ENCODE data around the gene MIEF1. TPM values are rescaled to one million over a fixed set of nuclear protein-coding genes. Genes with fewer than 3 reads are reported as not detected.

Gene MIEF1
- polyA plus RNA-seq, 1 of the 3 experiments (the other 2 are of a cell fraction), result 7.5 TPM

DNA sequence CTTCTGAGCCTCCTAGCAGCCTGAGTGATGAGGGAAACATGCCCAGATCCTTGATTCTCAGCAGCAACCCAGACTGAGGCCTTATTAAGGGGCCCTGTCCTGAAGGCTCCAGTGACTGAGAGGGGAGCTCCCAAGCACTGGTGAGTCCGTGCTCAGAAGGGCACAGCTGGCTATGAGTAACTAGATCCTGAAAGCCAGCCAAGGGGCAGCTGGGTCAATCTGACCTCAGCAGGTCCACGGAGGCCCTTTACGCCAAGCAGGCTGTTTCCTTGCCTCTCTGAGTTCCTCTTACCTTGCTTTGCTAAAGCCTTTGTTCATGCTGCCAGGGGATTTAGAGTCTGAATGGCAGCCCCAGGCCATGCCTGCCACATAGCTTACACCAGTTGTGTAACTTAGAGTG is 19.3 kb upstream of the MIEF1 start:
- no peak overlapping the region for H3K4me3 ChIP-seq (ENCODE audit: low read depth in 2 of 2, low read length in 1 of 2)
- ChIA-PET POLR2A (no interaction called here), CTCF (interaction anchor here (0.6 to 2.2 kb wide), 4 partner anchors 11 to 555 kb away, joined by 3 to 6 read pairs (median 4); no protein-coding TSS in a partner anchor)
- H3K9me3 ChIP-seq, result no peaks in the 10 kb centered on the region
- no peaks in the 10 kb centered on the region for H3K27me3 ChIP-seq (ENCODE audit: insufficient read depth)
- no CpG with 5 or more reads among the region's 3 CpGs for WGBS (ENCODE audit: low lambda C conversion rate)
- H3K9me2 ChIP-seq, result no peaks in the 10 kb centered on the region
- H3K36me3 ChIP-seq (replicated peaks in 1 of 2; ENCODE audit: control insufficient read depth in 1 of 2, insufficient read depth in 2 of 2, low read length in 1 of 2), result no peaks in the 10 kb centered on the region
- H3F3A ChIP-seq (replicated peaks; ENCODE audit: insufficient read depth), result no peaks in the 10 kb centered on the region
- no peaks in the 10 kb centered on the region for H3K79me2 ChIP-seq (ENCODE audit: insufficient read depth)
- H3K4me2 ChIP-seq, result no peak overlapping the region
- TF ChIP-seq SIN3A (IDR thresholded peaks at IDR 0.05; ENCODE audit: borderline replicate concordance, low read depth, low read length) (no peak), EZH2phosphoT487 (IDR thresholded peaks at IDR 0.05; ENCODE audit: borderline replicate concordance, low read depth) (no peak), RFX5 (IDR thresholded peaks at IDR 0.05; ENCODE audit: low read length) (no peak), RCOR1 (IDR thresholded peaks at IDR 0.05; ENCODE audit: low read length) (no peak), CHD2 (IDR thresholded peaks at IDR 0.05; ENCODE audit: low read length, partially characterized antibody) (no peak), MAX (IDR thresholded peaks at IDR 0.05; ENCODE audit: low read depth) (no peak), EP300 (IDR thresholded peaks at IDR 0.05; ENCODE audit: borderline replicate concordance in 1 of 2, low read depth in 1 of 2, low read length in 1 of 2) (no peak), FOSL2 (IDR thresholded peaks at IDR 0.05; ENCODE audit: borderline replicate concordance, low read depth) (no peak), JUND (IDR thresholded peaks at IDR 0.05) (no peak), TEAD4 (IDR thresholded peaks at IDR 0.05; ENCODE audit: borderline replicate concordance, insufficient read depth) (no peak)
- TF ChIP-seq, protein P1, sequence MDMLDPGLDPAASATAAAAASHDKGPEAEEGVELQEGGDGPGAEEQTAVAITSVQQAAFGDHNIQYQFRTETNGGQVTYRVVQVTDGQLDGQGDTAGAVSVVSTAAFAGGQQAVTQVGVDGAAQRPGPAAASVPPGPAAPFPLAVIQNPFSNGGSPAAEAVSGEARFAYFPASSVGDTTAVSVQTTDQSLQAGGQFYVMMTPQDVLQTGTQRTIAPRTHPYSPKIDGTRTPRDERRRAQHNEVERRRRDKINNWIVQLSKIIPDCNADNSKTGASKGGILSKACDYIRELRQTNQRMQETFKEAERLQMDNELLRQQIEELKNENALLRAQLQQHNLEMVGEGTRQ (IDR thresholded peaks at IDR 0.05; ENCODE audit: borderline replicate concordance, low read depth, low read length), result no peak
- no peak overlapping the region for H2AFZ ChIP-seq (ENCODE audit: low read depth)
- H3K27ac ChIP-seq (ENCODE audit: low read depth in 2 of 2, low read length in 1 of 2), result no peak overlapping the region
- H3K9ac ChIP-seq, result no peak overlapping the region
- no peaks in the 10 kb centered on the region for H4K20me1 ChIP-seq (ENCODE audit: insufficient read depth)
- peaks cover 0 to 4% of the 10 kb centered on the region in 2 experiments; a peak in 1 of 4 replicates for H3K4me1 ChIP-seq (ENCODE audit: control insufficient read depth in 1 of 2, insufficient read depth in 2 of 2, low read depth in 1 of 2, low read length in 1 of 2)
- no peak for DNase-seq

GRCh38 chr22:39486951-39487825 is 14.9 kb upstream of the MIEF1 start:
- Histone ChIP-seq H3K9me2 (no peaks in the 10 kb centered on the region), H3F3A (replicated peaks; ENCODE audit: insufficient read depth) (no peaks in the 10 kb centered on the region), H3K4me3 (ENCODE audit: low read depth in 2 of 2, low read length in 1 of 2) (no peak overlapping the region), H3K79me2 (ENCODE audit: insufficient read depth) (no peaks in the 10 kb centered on the region), H3K27me3 (ENCODE audit: insufficient read depth) (no peaks in the 10 kb centered on the region), H3K4me1 (ENCODE audit: control insufficient read depth in 1 of 2, insufficient read depth in 2 of 2, low read depth in 1 of 2, low read length in 1 of 2) (no peaks in the 10 kb centered on the region; a peak in 1 of 4 replicates), H3K9me3 (no peaks in the 10 kb centered on the region), H3K27ac (ENCODE audit: low read depth in 2 of 2, low read length in 1 of 2) (no peak overlapping the region), H3K36me3 (replicated peaks in 1 of 2; ENCODE audit: control insufficient read depth in 1 of 2, insufficient read depth in 2 of 2, low read length in 1 of 2) (no peaks in the 10 kb centered on the region), H3K4me2 (no peak overlapping the region), H2AFZ (ENCODE audit: low read depth) (no peak overlapping the region), H3K9ac (no peak overlapping the region), H4K20me1 (ENCODE audit: insufficient read depth) (no peaks in the 10 kb centered on the region)
- POLR2A ChIA-PET, result no interaction called here
- TF ChIP-seq TCF12 (IDR thresholded peaks at IDR 0.05) (no peak), NRF1 (IDR thresholded peaks at IDR 0.05; ENCODE audit: low read depth, low read length) (no peak), MXI1 (IDR thresholded peaks at IDR 0.05; ENCODE audit: low read depth, low read length) (no peak)
- CTCF ChIA-PET, result interaction anchor here (0.8 to 1.0 kb wide), 2 partner anchors 42 to 88 kb away, joined by 4 to 5 read pairs; partner anchors contain the start of gene TAB1
- no peak for DNase-seq
- WGBS (ENCODE audit: low lambda C conversion rate), result 75% methylated on average over 12 of the region's 45 CpGs
